Tibial artery (tissue), 4 donors: ENCODE results near the gene CDCP2.

Experiments used
- DNase-seq, 2 donors: peaks; one replicate each; pipeline ENCODE4 v3.0.0-alpha.2; 2019
- H3K27ac ChIP-seq, 2 donors: fragments of 200-600 bp; sonication (generic) in 1 of 2; 1 replicate in 1 of 2; 2 replicates in 1 of 2; pipeline ENCODE4 v1.5.1; 2018 to 2019; ENCODE audit warnings: mild to moderate bottlenecking in 1 of 2
- H3K27me3 ChIP-seq, 2 donors: fragments of 200-600 bp; sonication (generic) in 1 of 2; one replicate each; pipeline versions ENCODE4 v1.5.1 to v1.6.0; 2016 to 2019
- H3K36me3 ChIP-seq, 3 donors: fragments of 200-600 bp; sonication (generic) in 2 of 3; one replicate each; pipeline ENCODE4 v1.5.1; 2016 to 2019; ENCODE audit warnings: mild to moderate bottlenecking in 2 of 3
- H3K4me1 ChIP-seq, 4 donors: fragments of 200-600 bp; sonication (generic) in 2 of 4; 1 replicate in 3 of 4; 2 replicates in 1 of 4; pipeline ENCODE4 v1.5.1; 2016 to 2019
- H3K4me3 ChIP-seq, 2 donors: fragments of 200-600 bp; sonication (generic) in 1 of 2; 1 replicate in 1 of 2; 2 replicates in 1 of 2; pipeline ENCODE4 v1.5.1; 2018 to 2019; ENCODE audit warnings: mild to moderate bottlenecking in 2 of 2
- H3K9me3 ChIP-seq, 3 donors: fragments of 200-600 bp; sonication (generic) in 1 of 3; one replicate each; pipeline ENCODE4 v1.5.1; 2016 to 2019
- intact Hi-C: fragments of 100-400 bp; cut with DNase I; formaldehyde crosslinking; loops from one replicate; pipeline ENCODE4 v1.15.0; 2023; ENCODE audit warnings: low total_unique reads
- TF ChIP-seq, protein P1 (sequence below), 2 experiments: fragments of 200-600 bp in 1 of 2; fragments of 450-650 bp in 1 of 2; IDR thresholded peaks; one replicate each; pipeline ENCODE4 v1.5.1; 2017 to 2019; ENCODE audit warnings: antibody characterized with exemption in 2 of 2, mild to moderate bottlenecking in 1 of 2, moderate library complexity in 1 of 2

The CDCP2 gene

GRCh38 chr1:54139711-54140110, 13.1 kb downstream of the CDCP2 start:
- H3K9me3 ChIP-seq = no peaks in the 10 kb centered on the region
- TF ChIP-seq, protein P1, sequence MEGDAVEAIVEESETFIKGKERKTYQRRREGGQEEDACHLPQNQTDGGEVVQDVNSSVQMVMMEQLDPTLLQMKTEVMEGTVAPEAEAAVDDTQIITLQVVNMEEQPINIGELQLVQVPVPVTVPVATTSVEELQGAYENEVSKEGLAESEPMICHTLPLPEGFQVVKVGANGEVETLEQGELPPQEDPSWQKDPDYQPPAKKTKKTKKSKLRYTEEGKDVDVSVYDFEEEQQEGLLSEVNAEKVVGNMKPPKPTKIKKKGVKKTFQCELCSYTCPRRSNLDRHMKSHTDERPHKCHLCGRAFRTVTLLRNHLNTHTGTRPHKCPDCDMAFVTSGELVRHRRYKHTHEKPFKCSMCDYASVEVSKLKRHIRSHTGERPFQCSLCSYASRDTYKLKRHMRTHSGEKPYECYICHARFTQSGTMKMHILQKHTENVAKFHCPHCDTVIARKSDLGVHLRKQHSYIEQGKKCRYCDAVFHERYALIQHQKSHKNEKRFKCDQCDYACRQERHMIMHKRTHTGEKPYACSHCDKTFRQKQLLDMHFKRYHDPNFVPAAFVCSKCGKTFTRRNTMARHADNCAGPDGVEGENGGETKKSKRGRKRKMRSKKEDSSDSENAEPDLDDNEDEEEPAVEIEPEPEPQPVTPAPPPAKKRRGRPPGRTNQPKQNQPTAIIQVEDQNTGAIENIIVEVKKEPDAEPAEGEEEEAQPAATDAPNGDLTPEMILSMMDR (IDR thresholded peaks at IDR 0.05) = no peak
- peaks cover 0 to 12% (median 0%) of the 10 kb centered on the region in 4 donors for H3K4me1 ChIP-seq
- no peak for DNase-seq
- H3K27ac ChIP-seq = no peak overlapping the region
- intact Hi-C loops = no loop called here
- no peaks in the 10 kb centered on the region for H3K27me3 ChIP-seq
- H3K4me3 ChIP-seq = no peak overlapping the region
- H3K36me3 ChIP-seq = no peaks in the 10 kb centered on the region

DNA sequence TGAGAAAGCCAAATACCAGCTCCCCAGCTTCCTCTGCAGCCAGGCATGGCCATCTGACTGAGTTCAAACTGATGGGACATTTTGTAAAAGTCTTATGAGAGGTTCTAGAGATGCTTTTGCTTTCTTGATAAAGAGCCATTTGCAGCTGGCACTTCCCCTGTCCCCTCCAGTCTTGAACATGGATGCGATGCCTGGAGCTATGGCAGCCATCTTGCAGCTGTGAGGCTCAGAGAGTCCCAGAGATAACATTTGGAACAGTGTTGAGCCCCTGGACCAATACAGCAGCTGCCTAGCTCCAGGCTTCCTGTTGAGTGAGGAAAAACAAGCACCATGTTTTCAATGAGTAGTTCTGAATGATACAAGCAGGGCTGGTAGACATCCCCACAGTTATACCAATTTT, 13.8 kb downstream of the CDCP2 start:
- TF ChIP-seq, protein P1 (IDR thresholded peaks at IDR 0.05) = no peak
- H3K27ac ChIP-seq = no peak overlapping the region
- H3K27me3 ChIP-seq = no peaks in the 10 kb centered on the region
- H3K36me3 ChIP-seq = no peaks in the 10 kb centered on the region
- no peaks in the 10 kb centered on the region for H3K9me3 ChIP-seq
- DNase-seq = no peak
- H3K4me3 ChIP-seq = no peak overlapping the region
- intact Hi-C loops = no loop called here
- peaks cover 0 to 12% (median 0%) of the 10 kb centered on the region in 4 donors for H3K4me1 ChIP-seq

DNA sequence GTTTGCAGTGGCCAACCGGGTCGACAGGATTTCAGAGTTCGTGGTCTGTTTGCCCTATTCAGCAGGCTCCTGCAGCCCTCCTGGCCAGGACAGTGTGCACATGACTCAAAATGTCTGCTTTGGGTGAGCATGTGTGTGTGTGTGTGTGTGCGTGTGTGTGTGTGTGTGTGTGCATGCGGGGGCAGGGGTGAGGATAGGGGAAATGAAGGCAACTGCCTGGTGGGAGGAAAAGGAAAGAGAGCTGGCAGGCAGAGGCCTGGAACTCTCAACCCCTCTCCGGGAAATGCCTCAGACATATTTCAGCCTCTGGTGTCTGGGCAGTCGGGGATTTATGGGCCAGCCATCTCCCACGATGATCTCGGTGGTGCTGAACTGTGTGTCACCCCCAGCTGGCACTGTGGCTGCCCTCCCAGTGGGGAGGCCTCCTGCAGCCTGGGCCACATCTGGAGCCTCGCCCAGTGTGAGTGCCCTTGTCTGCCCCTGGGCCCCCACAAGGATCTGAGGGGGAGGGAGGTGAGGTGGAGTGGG, 15.2 kb downstream of the CDCP2 start:
- Histone ChIP-seq H3K4me3 (no peak overlapping the region), H3K36me3 (no peaks in the 10 kb centered on the region), H3K4me1 (peaks cover 0 to 12% (median 0%) of the 10 kb centered on the region in 4 donors), H3K27me3 (no peaks in the 10 kb centered on the region), H3K27ac (no peak overlapping the region), H3K9me3 (no peaks in the 10 kb centered on the region)
- TF ChIP-seq, protein P1 (IDR thresholded peaks at IDR 0.05) = no peak
- DNase-seq = no peak
- intact Hi-C loops = no loop called here

DNA sequence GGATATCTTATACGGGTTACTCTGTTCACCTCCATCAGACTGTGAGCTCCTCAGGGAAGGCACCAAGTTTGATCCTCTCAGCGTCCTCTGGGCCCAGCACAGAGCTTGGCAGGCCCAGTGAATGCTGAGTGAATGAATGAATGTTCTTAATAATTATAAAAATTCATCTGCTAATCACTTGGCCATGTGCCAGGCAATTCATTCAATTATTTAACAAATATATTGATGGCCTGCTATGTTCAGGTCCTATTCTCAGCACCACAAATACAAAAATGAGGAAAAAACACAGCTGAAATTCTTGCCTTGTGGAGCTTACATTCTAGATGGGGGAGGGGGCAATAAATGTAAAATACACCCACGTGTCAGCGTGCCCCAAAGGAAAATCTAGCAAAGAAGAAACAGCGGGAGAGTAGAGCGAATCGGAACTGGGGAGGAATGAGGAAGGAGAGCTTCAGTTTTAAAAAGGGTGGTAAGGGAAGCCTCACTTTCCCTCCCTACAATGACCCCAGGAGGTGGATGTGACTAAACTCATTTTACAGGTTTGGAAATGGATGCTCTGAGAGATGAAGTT, 15.8 kb downstream of the CDCP2 start:
- intact Hi-C loops = no loop called here
- Histone ChIP-seq H3K27me3 (no peaks in the 10 kb centered on the region), H3K27ac (no peak overlapping the region), H3K36me3 (no peaks in the 10 kb centered on the region), H3K4me1 (peaks cover 0 to 12% (median 0%) of the 10 kb centered on the region in 4 donors), H3K9me3 (no peaks in the 10 kb centered on the region), H3K4me3 (no peak overlapping the region)
- TF ChIP-seq, protein P1 (IDR thresholded peaks at IDR 0.05) = no peak
- no peak for DNase-seq

GRCh38 chr1:54136269-54136896, 16.4 kb downstream of the CDCP2 start:
- Histone ChIP-seq H3K27ac (no peak overlapping the region), H3K4me1 (peaks cover 0 to 12% (median 0%) of the 10 kb centered on the region in 4 donors), H3K36me3 (no peaks in the 10 kb centered on the region), H3K27me3 (no peaks in the 10 kb centered on the region), H3K4me3 (no peak overlapping the region), H3K9me3 (no peaks in the 10 kb centered on the region)
- no peak for DNase-seq
- intact Hi-C loops = no loop called here
- TF ChIP-seq, protein P1 (IDR thresholded peaks at IDR 0.05) = no peak
